GM18520 (cell line): Measurements from ENCODE around the gene CRAT.
A peak's percentile ranks its signal among the peaks of the same experiment; 100 is the strongest.

ENCODE experiments used
- ATAC-seq: cut with Tn5 transposase; IDR thresholded peaks from one replicate; pipeline ENCODE4 v1.9.1; 2021; ENCODE audit not compliant: unreplicated experiment

The CRAT gene

GRCh38 chr9:129110740-129111527, at the start of gene CRAT, which contains the start of gene PTPA:
TSS of gene CRAT (minus strand) at chr9:129110793. CDS start at chr9:129110509, 284 bp downstream.
TSS of gene PTPA (plus strand) at chr9:129111415. CDS start at chr9:129111601, 186 bp downstream.
- peak; percentile 63 for ATAC-seq

- ATAC-seq, result no peak
These were observed 45.6 kb upstream of the CRAT start for GRCh38 chr9:129156163-129156562.

GRCh38 chr9:129154866-129155477, 44.4 kb upstream of the CRAT start:
- no peak for ATAC-seq

GRCh38 chr9:129151469-129151868, 40.9 kb upstream of the CRAT start:
- ATAC-seq, result no peak

GRCh38 chr9:129150672-129151211, 40.1 kb upstream of the CRAT start:
- ATAC-seq, result no peak

GRCh38 chr9:129150122-129150521, 39.5 kb upstream of the CRAT start:
- ATAC-seq, result no peak

- ATAC-seq, result no peak
These were observed 38.8 kb upstream of the CRAT start for GRCh38 chr9:129149442-129149841.

GRCh38 chr9:129148463-129149204, 38.0 kb upstream of the CRAT start:
- no peak for ATAC-seq

GRCh38 chr9:129146441-129146941, 35.9 kb upstream of the CRAT start:
- no peak for ATAC-seq

- ATAC-seq, result no peak
These were observed 35.3 kb upstream of the CRAT start for GRCh38 chr9:129145841-129146292.

- no peak for ATAC-seq
These were observed 34.7 kb upstream of the CRAT start for GRCh38 chr9:129145316-129145715.

- no peak for ATAC-seq
These were observed 32.7 kb upstream of the CRAT start for GRCh38 chr9:129143031-129143927.

GRCh38 chr9:129142138-129142935, 31.7 kb upstream of the CRAT start:
- no peak for ATAC-seq

- ATAC-seq, result no peak
These were observed 30.8 kb upstream of the CRAT start for GRCh38 chr9:129141066-129142041.

- peak; percentile 13 for ATAC-seq
These were observed 29.9 kb upstream of the CRAT start for GRCh38 chr9:129140397-129141065.

- peak; percentile 63 for ATAC-seq
These were observed 29.4 kb upstream of the CRAT start for GRCh38 chr9:129139993-129140396.

- no peak for ATAC-seq
These were observed 28.8 kb upstream of the CRAT start for GRCh38 chr9:129139233-129139992.
